SH-SY5Y (cell line): ENCODE results near the gene XRRA1.

Source experiments
- GATA2 ChIP-seq: IDR thresholded peaks from 2 replicates; pipeline ENCODE4 v1.6.1; 2011; ENCODE audit warnings: mild to moderate bottlenecking, low read depth, low read length
- GATA3 ChIP-seq: IDR thresholded peaks from 2 replicates; pipeline ENCODE4 v1.6.1; 2011; ENCODE audit warnings: low read depth, mild to moderate bottlenecking, low read length, moderate library complexity

DNA sequence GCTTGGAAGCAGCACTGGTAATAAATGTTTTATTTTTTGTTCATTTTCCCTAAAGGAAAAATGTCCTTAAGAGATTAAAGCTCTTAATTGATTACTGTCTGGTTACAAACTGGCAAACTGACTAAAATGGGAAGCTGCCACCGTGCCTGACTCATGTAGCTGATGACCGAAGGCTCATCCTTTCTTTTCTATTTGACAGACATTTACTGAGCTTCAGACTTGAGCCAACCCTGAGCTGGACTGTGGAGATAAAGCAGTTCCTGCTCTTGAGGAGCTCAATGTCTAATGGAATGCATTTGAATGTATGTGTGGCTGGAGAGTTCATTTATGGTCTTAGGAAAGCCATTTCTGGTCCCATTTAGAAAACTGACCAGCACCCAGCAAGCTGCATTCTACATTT lies 108.9 kb downstream of the XRRA1 start:
- no peak for TF ChIP-seq GATA2
- TF ChIP-seq GATA3, result no peak
